ENCODE data around the gene TMEM258. TPM values are rescaled to one million over a fixed set of nuclear protein-coding genes. Genes with fewer than 3 reads are reported as not detected.

The TMEM258 gene
- total RNA-seq, 1 experiment from 2014 or later = 201 TPM

GRCh38 chr11:61810671-61811175 is 18.3 kb upstream of the TMEM258 start:
- no peak overlapping the region for H3K27ac Mint-ChIP-seq
- no peak overlapping the region for H3K4me3 Mint-ChIP-seq
- Histone ChIP-seq H3K18ac (ENCODE audit: insufficient read length, low read depth, low read length) (no peak overlapping the region), H4K5ac (ENCODE audit: insufficient read length, low read depth, low read length) (no peak overlapping the region), H2BK20ac (ENCODE audit: low read depth, low read length, poor library complexity, severe bottlenecking) (no peak overlapping the region), H3K27me3 (ENCODE audit: insufficient read depth, low read length) (no peaks in the 10 kb centered on the region), H3K79me2 (ENCODE audit: insufficient read depth, low read length) (0 out of 2 replicates have a peak, but pooled peaks cover 2% of the 10 kb centered on the region), H3K79me1 (ENCODE audit: insufficient read depth, low read depth, low read length, poor library complexity, severe bottlenecking) (no peaks in the 10 kb centered on the region), H3K23me2 (ENCODE audit: insufficient read length, low read depth, low read length, poor library complexity, severe bottlenecking) (peaks cover 2% of the 10 kb centered on the region), H3K14ac (ENCODE audit: insufficient read depth, low read length) (no peak overlapping the region), H2AFZ (ENCODE audit: low read length) (no peak overlapping the region), H2BK12ac (ENCODE audit: insufficient read length, low read depth, low read length) (no peak overlapping the region), H2BK15ac (ENCODE audit: low read depth, low read length) (no peak overlapping the region), H4K91ac (ENCODE audit: insufficient read length, low read depth, low read length) (no peak overlapping the region), H2BK120ac (ENCODE audit: low read depth, low read length, poor library complexity, severe bottlenecking) (no peak overlapping the region), H3K9ac (ENCODE audit: extremely low read depth, insufficient read length, low read length) (no peak overlapping the region), H2AK5ac (ENCODE audit: insufficient read length, low read length) (no peak overlapping the region), H2BK5ac (ENCODE audit: insufficient read length, low read length) (no peak overlapping the region), H4K20me1 (ENCODE audit: control insufficient read depth, insufficient read depth, insufficient read length) (no peaks in the 10 kb centered on the region), H3K23ac (ENCODE audit: insufficient read length, low read depth, low read length) (no peak overlapping the region), H4K8ac (replicated peaks; ENCODE audit: insufficient read length, low read depth, low read length) (no peak overlapping the region), H3K56ac (ENCODE audit: insufficient read length, low read depth, low read length) (no peak overlapping the region), H3K4me2 (ENCODE audit: insufficient read depth, insufficient read length, low read length) (no peak overlapping the region), H3K4ac (ENCODE audit: low read depth, low read length) (no peak overlapping the region), H3T11ph (ENCODE audit: low read length) (no peak overlapping the region), H3K9me3 (ENCODE audit: control insufficient read depth, low read depth, low read length) (no peaks in the 10 kb centered on the region), H3K27ac (ENCODE audit: insufficient read length, low read depth, low read length) (no peak overlapping the region), H3K4me1 (ENCODE audit: insufficient read depth, low read length) (peaks cover 3% of the 10 kb centered on the region)
- no peaks in the 10 kb centered on the region for H3K27me3 Mint-ChIP-seq (ENCODE audit: low read depth)
- peaks cover 0 to 2% of the 10 kb centered on the region in 2 experiments; a peak in 1 of 5 replicates for H3K9me3 Mint-ChIP-seq
- peaks cover 8 to 11% of the 10 kb centered on the region in 2 experiments for H3K4me1 Mint-ChIP-seq
- no peak for DNase-seq
- peaks cover 68 to 83% (median 82%) of the 10 kb centered on the region in 3 experiments for H3K36me3 Mint-ChIP-seq (ENCODE audit: insufficient read depth in 1 of 3, low read depth in 3 of 3)
- WGBS (ENCODE audit: extremely low coverage, insufficient read length, low lambda C conversion rate) = no CpG with 5 or more reads among the region's 8 CpGs
- TF ChIP-seq CTCF (conservative IDR thresholded peaks at IDR 0.05) = no peak
